K562 (cell line): ENCODE results near the gene GAB2. TPM values are rescaled to one million over a fixed set of nuclear protein-coding genes. Genes with fewer than 3 reads are reported as not detected.

Experiments used
- BRCA1 ChIP-seq, 2 experiments: fragments of 450-650 bp in 1 of 2; sonication (generic) in 1 of 2; formaldehyde crosslinking in 1 of 2; IDR thresholded peaks; 2 replicates each; pipeline versions ENCODE4 v1.5.0 to v1.6.1; 2017 to 2020; ENCODE audit warnings: mild to moderate bottlenecking in 1 of 2, missing genetic modification reagents in 1 of 2
- GTF2F1 ChIP-seq: IDR thresholded peaks from 2 replicates; pipeline ENCODE4 v1.6.1; 2011; ENCODE audit warnings: low read depth, low read length, improper control_type of control experiment
- LARP7 ChIP-seq: fragments of 450-650 bp; IDR thresholded peaks from 2 replicates; pipeline ENCODE4 v1.6.1; 2016
- NKRF ChIP-seq: fragments of 450-650 bp; IDR thresholded peaks from 2 replicates; pipeline ENCODE4 v1.6.1; 2016; ENCODE audit warnings: borderline replicate concordance
- PURB ChIP-seq: sonication (generic); formaldehyde crosslinking; IDR thresholded peaks from 2 replicates; pipeline ENCODE4 v1.9.0; 2021; ENCODE audit warnings: low read depth, mild to moderate bottlenecking, missing genetic modification reagents
- ZBTB43 ChIP-seq: sonication (generic); formaldehyde crosslinking; IDR thresholded peaks from 2 replicates; pipeline ENCODE4 v1.8.0; 2023; ENCODE audit warnings: mild to moderate bottlenecking, missing genetic modification reagents
- polyA plus RNA-seq, 8 experiments: library from polyadenylated mRNA; depleted of rRNA in 4 of 8; stranded (reverse) in 5 of 8; unstranded in 3 of 8; fragments of >200 nt; fragmentation: Nextera tagmentation in 2 of 8; fragmentation: Illumina TruSeq in 1 of 8; extraction: Ambion mirVana in 2 of 8; extraction: Trizol in 1 of 8; gene quantifications; 2 replicates each; pipeline versions ENCODE4 v1.2.1 to v1.2.3, GENCODE V29; 2011 to 2014; ENCODE audit warnings: inconsistent platforms in 1 of 8, missing spikeins in 1 of 8
- total RNA-seq, 7 experiments: library from RNA; depleted of rRNA in 6 of 7; stranded (reverse); fragments of >200 nt in 6 of 7; fragmentation: Illumina TruSeq in 2 of 7; extraction: Trizol in 2 of 7; gene quantifications; 2 replicates each; pipeline versions ENCODE4 v1.2.1 to v1.2.3, GENCODE V29; 2011 to 2021; ENCODE audit warnings: low replicate concordance in 1 of 7
- TF ChIP-seq, protein P1 (sequence below): fragments of 450-650 bp; conservative IDR thresholded peaks from 2 replicates; pipeline ENCODE4 v1.6.1; 2016; ENCODE audit warnings: missing genetic modification characterization, low read depth, mild to moderate bottlenecking, control low read depth, missing compliant biosample characterization
- TF ChIP-seq, protein P2 (sequence below): fragments of 250-450 bp; sonication (Bioruptor Pico); IDR thresholded peaks from 2 replicates; pipeline ENCODE4 v1.8.0; 2022; ENCODE audit warnings: moderate library complexity, mild to moderate bottlenecking, inconsistent platforms

The GAB2 gene
- total and polyA plus RNA-seq, 9 of the 15 experiments (the other 6 are each of a cell fraction or from before 2014, with no cell fraction given), result 2.3 to 35.2 (median 16.1) TPM

DNA sequence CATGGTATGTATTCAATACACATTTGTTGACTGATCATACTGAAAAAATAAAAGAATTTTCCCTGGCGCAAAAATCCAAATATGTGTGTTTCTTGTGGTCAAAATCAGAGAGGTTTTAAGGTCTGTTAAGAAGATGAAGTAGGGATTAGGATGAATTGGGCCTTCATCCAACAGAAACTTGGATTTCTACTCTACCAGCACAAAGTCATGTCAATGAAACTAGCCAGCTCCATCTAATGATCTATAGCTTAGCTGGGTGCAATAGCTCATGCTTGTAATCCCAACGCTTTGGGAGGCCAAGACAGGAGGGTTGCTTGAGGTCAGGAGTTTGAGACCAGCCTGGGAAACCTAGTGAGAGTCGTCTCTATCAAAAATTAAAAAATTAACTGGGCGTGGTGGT lies 163.4 kb downstream of the GAB2 start (continued):
- TF ChIP-seq, protein P1, sequence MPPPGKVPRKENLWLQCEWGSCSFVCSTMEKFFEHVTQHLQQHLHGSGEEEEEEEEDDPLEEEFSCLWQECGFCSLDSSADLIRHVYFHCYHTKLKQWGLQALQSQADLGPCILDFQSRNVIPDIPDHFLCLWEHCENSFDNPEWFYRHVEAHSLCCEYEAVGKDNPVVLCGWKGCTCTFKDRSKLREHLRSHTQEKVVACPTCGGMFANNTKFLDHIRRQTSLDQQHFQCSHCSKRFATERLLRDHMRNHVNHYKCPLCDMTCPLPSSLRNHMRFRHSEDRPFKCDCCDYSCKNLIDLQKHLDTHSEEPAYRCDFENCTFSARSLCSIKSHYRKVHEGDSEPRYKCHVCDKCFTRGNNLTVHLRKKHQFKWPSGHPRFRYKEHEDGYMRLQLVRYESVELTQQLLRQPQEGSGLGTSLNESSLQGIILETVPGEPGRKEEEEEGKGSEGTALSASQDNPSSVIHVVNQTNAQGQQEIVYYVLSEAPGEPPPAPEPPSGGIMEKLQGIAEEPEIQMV (tag), result no peak
- TF ChIP-seq NKRF, result no peak
- no peak for TF ChIP-seq ZBTB43
- TF ChIP-seq, protein P2, sequence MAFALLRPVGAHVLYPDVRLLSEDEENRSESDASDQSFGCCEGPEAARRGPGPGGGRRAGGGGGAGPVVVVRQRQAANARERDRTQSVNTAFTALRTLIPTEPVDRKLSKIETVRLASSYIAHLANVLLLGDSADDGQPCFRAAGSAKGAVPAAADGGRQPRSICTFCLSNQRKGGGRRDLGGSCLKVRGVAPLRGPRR (CRISPR knock-in tag), result no peak
- no peak for TF ChIP-seq GTF2F1
- no peak for TF ChIP-seq BRCA1 (IDR thresholded peaks at IDR 0.05)
- TF ChIP-seq BRCA1 (CRISPR knock-in tag; IDR thresholded peaks at IDR 0.05), result no peak
- no peak for TF ChIP-seq PURB (CRISPR knock-in tag)
- TF ChIP-seq LARP7, result no peak
- TF ChIP-seq, all 486 proteins: peak for 0
